Ascending aorta (tissue), 2 donors: ENCODE measurements around the gene RPAP3. TPM values are rescaled to one million over a fixed set of nuclear protein-coding genes. Genes with fewer than 3 reads are reported as not detected.
"Not testable (repeated sequence)": the region's sequence is repeated elsewhere in the genome, so short reads cannot be mapped to it uniquely, and the experiment has no call there.

Experiments used
- DNase-seq, 2 donors: peaks; one replicate each; pipeline ENCODE4 v3.0.0-alpha.2; 2019; ENCODE audit warnings: low spot score in 2 of 2
- H3K27ac ChIP-seq, 2 donors: fragments of 200-600 bp; sonication (generic); one replicate each; pipeline ENCODE4 v1.5.1; 2016 to 2017; ENCODE audit warnings: mild to moderate bottlenecking in 1 of 2
- H3K27me3 ChIP-seq: fragments of 200-600 bp; sonication (generic); one replicate; pipeline ENCODE4 v1.5.1; 2017
- H3K36me3 ChIP-seq, 2 donors: fragments of 200-600 bp; sonication (generic); one replicate each; pipeline ENCODE4 v1.5.1; 2016
- H3K4me1 ChIP-seq, 2 donors: fragments of 200-600 bp; sonication (generic); one replicate each; pipeline ENCODE4 v1.5.1; 2016 to 2017; ENCODE audit warnings: mild to moderate bottlenecking in 1 of 2
- H3K4me3 ChIP-seq, 2 donors: fragments of 200-600 bp; sonication (generic); one replicate each; pipeline ENCODE4 v1.5.1; 2016 to 2017; ENCODE audit warnings: mild to moderate bottlenecking in 1 of 2
- H3K9me3 ChIP-seq, 2 donors: fragments of 200-600 bp; sonication (generic); one replicate each; pipeline ENCODE4 v1.5.1; 2016
- intact Hi-C: fragments of 100-400 bp; cut with DNase I; formaldehyde crosslinking; loops from one replicate; pipeline ENCODE4 v1.15.1; 2023
- total RNA-seq: library from RNA; depleted of rRNA; stranded (reverse); fragments of >200 nt; gene quantifications from one replicate; pipeline ENCODE4 v1.1.0, GENCODE V29; 2016
- TF ChIP-seq, protein P1 (sequence below), 3 experiments: fragments of 200-600 bp in 2 of 3; fragments of 450-650 bp in 1 of 3; sonication (generic) in 2 of 3; IDR thresholded peaks; one replicate each; pipeline ENCODE4 v1.5.1; 2016 to 2019; ENCODE audit warnings: antibody characterized with exemption in 3 of 3, mild to moderate bottlenecking in 1 of 3, moderate library complexity in 1 of 3

The RPAP3 gene
- total RNA-seq, 1 donor from 2014 or later, result 8.1 TPM

DNA sequence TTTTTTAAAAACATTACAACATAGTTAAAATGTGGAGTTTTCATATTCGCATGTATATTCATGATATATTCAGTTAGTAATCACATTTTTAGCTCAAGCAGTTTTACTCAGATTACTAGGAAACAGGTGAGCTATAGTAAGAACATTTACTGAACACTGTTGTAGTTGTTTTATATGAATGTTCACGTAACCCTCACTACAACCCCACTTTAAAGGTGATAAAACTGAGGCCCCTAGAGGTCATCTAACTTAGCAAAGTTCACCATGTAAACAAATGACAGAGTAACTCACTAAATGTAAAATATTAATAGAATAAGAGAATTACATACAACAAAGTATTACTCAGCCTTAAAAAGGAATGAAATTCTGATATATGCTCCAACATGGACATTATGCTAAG, 26.0 kb downstream of the RPAP3 start:
- intact Hi-C loops, result no loop called here
- Histone ChIP-seq H3K9me3 (no peaks in the 10 kb centered on the region), H3K27ac (no peak overlapping the region), H3K4me3 (no peak overlapping the region), H3K4me1 (no peaks in the 10 kb centered on the region), H3K27me3 (no peaks in the 10 kb centered on the region), H3K36me3 (peaks cover 8 to 19% of the 10 kb centered on the region in 2 donors)
- no peak for DNase-seq
- TF ChIP-seq, protein P1, sequence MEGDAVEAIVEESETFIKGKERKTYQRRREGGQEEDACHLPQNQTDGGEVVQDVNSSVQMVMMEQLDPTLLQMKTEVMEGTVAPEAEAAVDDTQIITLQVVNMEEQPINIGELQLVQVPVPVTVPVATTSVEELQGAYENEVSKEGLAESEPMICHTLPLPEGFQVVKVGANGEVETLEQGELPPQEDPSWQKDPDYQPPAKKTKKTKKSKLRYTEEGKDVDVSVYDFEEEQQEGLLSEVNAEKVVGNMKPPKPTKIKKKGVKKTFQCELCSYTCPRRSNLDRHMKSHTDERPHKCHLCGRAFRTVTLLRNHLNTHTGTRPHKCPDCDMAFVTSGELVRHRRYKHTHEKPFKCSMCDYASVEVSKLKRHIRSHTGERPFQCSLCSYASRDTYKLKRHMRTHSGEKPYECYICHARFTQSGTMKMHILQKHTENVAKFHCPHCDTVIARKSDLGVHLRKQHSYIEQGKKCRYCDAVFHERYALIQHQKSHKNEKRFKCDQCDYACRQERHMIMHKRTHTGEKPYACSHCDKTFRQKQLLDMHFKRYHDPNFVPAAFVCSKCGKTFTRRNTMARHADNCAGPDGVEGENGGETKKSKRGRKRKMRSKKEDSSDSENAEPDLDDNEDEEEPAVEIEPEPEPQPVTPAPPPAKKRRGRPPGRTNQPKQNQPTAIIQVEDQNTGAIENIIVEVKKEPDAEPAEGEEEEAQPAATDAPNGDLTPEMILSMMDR (IDR thresholded peaks at IDR 0.05), result no peak

DNA sequence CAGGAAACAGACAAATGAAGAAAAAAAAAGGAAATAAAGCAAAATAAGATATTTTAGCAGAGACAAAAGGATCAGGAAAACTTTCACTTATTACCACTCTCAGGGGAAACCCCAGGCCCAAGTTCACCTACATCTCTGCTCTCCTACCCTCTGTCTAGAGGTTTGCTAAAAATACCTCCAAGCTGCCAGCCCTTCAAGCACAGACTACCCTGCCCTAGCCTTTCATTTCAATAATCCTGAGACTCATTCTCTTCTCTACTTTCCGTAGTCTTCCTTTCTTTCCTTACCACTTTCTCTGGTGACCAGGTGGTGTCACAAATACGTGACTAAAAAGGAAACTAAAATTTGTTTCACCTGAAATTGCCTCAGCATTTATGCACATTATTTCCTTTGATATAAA, 33.8 kb downstream of the RPAP3 start:
- H3K27me3 ChIP-seq, result no peaks in the 10 kb centered on the region
- H3K27ac ChIP-seq, result no peak overlapping the region
- H3K4me1 ChIP-seq, result no peaks in the 10 kb centered on the region
- no peak overlapping the region for H3K4me3 ChIP-seq
- DNase-seq, result no peak
- no peaks in the 10 kb centered on the region for H3K9me3 ChIP-seq
- TF ChIP-seq, protein P1 (IDR thresholded peaks at IDR 0.05), result no peak
- peaks cover 17 to 37% of the 10 kb centered on the region in 2 donors for H3K36me3 ChIP-seq
- intact Hi-C loops, result no loop called here

DNA sequence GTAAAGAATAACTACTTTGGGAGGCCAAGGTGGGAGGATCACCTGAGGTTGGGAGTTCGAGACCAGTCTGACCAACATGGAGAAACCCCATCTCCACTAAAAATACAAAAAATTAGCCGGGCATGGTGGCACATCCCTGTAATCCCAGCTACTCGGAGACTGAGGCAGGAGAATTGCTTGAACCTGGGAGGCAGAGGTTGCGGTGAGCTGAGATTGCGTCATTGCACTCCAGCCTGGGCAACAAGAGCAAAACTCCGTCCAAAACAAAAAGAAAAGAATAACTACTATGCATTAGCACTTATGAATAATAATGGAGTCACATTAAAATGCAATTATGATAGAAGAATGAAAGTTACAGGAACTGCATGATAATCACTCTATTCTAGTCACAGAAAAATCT, 37.9 kb downstream of the RPAP3 start:
- H3K27ac ChIP-seq, intact Hi-C loops, DNase-seq, H3K9me3 ChIP-seq, H3K27me3 ChIP-seq, H3K4me1 ChIP-seq, H3K4me3 ChIP-seq: not testable (repeated sequence)
- peaks cover 20 to 55% of the 10 kb centered on the region in 2 donors for H3K36me3 ChIP-seq

DNA sequence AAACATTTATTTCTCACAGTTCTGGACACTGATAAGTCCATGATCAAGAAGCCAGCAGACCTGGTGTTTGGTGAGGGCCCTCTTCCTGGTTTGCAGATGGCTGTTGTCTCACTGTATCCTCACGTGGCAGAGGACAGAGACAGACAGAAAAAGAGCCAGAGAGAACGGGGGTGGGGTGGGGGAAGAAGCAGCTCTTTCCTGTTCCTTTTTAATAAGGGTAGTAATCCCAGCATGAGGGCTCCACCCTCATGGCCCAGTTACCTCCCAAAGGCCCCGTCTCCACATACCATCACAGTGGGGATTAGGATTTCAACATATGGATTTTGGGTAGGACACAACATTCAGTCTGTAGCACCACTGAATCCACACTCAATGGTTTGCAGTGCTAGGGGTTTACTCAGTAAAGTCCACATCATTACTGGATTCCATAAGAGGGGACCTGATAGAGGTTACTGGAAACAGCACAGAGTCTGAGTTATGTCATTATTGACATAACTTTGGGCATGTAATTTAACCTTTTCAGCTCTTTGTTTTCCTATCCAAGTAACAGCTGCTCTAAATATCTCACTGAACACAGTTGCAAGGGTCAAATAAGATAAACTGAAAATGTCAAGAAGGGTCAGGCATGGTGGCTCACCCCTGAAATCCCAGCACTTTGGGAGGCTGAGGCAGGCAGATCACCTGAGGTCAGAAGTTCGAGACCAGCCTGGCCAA, 53.2 kb downstream of the RPAP3 start:
- H3K4me3 ChIP-seq, result no peak overlapping the region
- peak overlapping the region in 1 of 2 donors; percentile 40 for H3K27ac ChIP-seq
- intact Hi-C loops, result loop anchor here (5.0 to 10.0 kb wide), 2 partner anchors 35 to 618 kb away; no protein-coding TSS in a partner anchor
- no peaks in the 10 kb centered on the region for H3K27me3 ChIP-seq
- H3K36me3 ChIP-seq, result peaks cover 0 to 3% of the 10 kb centered on the region in 2 donors
- no peak for DNase-seq
- no peaks in the 10 kb centered on the region for H3K9me3 ChIP-seq
- TF ChIP-seq, protein P1 (IDR thresholded peaks at IDR 0.05), result no peak
- H3K4me1 ChIP-seq, result peaks cover 0 to 2% of the 10 kb centered on the region in 2 donors

DNA sequence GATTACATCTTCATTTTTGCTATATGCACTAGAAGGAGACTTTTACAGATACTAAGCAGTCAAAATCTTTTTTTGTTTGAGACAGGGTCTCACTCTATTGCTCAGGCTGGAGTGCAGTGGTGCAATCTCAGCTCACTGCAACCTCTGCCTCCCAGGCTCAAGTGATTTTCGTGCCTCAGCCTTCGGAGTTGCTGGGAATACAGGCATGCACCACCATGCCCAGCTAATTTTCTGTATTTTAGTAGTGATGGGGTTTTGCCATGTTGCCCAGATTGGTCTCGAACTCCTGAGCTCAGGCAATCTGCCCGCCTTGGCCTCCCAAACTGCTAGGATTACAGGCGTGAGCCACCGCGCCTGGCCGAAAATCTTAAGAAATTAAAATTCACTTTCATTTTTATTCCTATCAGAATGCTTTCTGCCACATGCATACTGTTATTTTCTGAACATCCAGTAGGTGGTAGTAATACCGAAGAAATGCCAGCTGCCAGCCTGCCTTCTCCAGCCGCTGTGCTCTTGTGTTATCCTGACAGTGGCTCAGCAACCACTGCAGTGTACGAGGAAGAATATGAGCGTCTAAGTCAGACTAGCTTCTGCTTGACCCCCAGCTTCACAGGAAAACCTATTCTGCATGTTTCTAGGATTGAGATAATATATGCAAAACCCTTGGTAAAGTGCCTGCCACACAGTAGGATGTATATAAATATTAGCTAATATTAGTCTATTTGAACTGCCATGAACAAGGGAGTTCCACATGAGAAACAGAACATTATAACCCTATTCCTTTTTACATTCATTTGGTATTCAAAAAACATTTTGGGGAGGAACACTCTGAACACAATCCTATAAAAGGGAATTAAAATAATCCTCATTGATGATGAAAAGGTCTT, 54.2 kb downstream of the RPAP3 start:
- intact Hi-C loops, result loop anchor here (1.0 to 10.0 kb wide), 3 partner anchors 36 to 617 kb away; no protein-coding TSS in a partner anchor
- Histone ChIP-seq H3K4me1 (peaks cover 0 to 2% of the 10 kb centered on the region in 2 donors), H3K27ac (peak overlapping the region; percentile 6 to 29), H3K4me3 (peak overlapping the region in 1 of 2 donors; percentile 48), H3K27me3 (no peaks in the 10 kb centered on the region), H3K9me3 (no peaks in the 10 kb centered on the region), H3K36me3 (peaks cover 0 to 3% of the 10 kb centered on the region in 2 donors)
- peak in 1 of 2 donors; percentile 72 for DNase-seq
- TF ChIP-seq, protein P1 (IDR thresholded peaks at IDR 0.05), result peak; percentile 66 to 86 (median 74)
